HG03460 (cell line): ENCODE results near the gene ABHD12B.
"Not testable (repeated sequence)": the region's sequence is repeated elsewhere in the genome, so short reads cannot be mapped to it uniquely, and the experiment has no call there.

Experiments
- ATAC-seq: cut with Tn5 transposase; IDR thresholded peaks from one replicate; pipeline ENCODE4 v1.9.1; 2021; ENCODE audit not compliant: unreplicated experiment

The ABHD12B gene

DNA sequence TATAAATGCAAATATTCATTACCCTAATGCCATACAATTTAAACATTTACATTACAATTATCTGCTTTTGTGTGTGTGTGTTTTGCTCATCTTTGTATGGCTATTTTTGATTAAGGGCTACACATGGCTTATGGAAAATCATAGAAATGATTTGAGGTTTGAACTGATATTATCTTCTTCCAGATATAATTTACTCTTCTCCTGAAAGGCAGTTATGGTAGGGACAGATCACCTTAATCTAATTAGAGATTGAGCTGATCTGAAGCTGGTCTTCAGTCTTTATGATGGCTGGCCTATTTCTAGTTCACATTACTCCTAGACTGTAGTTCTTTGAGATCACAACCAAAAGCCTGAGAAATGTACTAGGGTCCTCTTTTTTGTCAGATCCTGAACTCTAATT is 15.6 kb downstream of the ABHD12B start:
- no peak for ATAC-seq

DNA sequence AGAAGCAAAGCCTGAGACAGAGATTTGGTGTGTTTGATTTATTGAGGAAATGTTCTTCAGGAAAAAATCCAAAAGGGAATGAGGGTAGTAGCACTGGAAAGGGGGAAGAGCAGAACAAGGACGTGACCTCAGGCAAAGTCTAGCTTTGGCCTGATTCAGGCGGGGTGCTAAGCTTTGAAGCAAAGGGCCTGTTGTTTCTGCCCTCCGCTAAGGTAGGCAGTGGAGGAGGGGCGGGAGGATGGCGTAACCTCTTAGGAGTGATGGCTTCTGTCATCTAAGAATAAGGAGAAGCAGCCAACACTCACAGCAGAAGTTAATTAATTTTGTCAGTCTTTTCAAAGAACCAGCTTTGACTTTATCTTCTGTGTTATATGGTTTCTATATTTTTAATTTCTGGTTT is 20.4 kb downstream of the ABHD12B start:
- no peak for ATAC-seq

DNA sequence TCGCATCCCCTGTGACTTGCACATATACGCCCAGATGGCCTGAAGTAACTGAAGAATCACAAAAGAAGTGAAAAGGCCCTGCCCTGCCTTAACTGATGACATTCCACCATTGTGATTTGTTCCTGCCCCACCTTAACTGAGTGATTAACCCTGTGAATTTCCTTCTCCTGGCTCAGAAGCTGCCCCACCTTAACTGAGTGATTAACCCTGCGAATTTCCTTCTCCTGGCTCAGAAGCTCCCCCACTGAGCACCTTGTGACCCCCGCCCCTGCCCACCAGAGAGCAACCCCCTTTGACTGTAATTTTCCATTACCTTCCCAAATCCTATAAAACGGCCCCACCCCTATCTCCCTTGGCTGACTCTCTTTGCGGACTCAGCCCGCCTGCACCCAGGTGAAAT is 24.6 kb downstream of the ABHD12B start:
- ATAC-seq = not testable (repeated sequence)

DNA sequence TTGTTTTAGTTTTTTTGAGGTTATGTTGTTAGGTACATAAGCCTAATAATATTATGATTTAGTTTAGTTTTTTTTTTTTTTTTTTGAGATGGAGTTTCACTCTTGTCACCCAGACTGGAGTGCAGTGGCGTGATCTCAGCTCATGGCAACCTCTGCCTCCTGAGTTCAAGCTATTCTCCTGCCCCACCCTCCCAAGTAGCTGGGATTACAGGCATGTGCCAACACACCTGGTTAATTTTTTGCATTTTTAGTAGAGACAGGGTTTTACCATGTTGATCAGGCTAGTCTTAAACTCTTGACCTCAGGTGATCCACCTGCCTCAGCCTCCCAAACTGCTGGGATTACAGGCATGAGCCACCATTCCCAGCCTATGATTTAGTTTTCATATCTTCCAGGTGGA is 25.2 kb downstream of the ABHD12B start:
- ATAC-seq = not testable (repeated sequence)

DNA sequence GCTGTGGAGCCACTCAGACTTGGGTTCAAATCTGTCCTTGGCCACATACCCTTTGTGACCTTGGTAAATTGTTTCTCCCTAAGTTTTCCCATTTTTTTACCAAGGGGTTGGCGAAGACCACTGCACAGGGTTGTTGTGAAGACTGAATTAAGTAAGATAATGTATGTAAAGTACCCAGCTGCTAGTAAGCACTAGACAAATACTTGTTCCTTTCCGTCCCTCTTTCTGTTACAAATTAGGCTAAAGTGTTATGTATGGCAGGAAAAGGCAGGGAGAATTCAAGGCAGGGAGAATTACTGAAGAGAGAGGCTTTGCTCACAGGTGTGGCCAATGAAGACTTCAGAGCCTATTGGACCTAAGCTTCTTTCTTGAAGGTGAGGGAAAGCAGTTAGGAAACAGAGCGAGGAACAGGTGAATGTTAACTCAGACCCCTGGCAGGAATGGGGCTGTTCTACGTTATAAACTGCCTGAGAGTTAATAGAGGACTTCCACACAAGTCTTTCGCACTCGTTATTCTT is 25.9 kb downstream of the ABHD12B start:
- ATAC-seq = no peak

DNA sequence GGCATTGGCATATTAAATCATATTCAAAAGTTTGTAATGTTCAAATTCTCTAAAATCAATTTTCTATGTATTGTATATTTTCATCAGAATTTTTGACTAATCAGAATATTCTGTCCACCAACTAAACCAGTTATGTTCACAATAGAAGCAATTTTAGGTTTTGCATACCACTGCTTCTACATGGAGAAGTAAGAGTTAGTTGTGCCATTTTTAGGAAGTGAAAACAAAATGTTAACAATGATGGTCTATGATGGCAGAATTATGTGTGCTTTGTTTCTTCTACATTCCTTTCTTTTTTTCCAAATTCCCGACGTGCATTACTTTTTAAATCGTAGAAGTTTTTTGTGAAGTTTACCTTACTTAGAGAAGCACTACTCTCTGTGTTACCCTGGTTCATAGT is 29.5 kb downstream of the ABHD12B start:
- no peak for ATAC-seq

DNA sequence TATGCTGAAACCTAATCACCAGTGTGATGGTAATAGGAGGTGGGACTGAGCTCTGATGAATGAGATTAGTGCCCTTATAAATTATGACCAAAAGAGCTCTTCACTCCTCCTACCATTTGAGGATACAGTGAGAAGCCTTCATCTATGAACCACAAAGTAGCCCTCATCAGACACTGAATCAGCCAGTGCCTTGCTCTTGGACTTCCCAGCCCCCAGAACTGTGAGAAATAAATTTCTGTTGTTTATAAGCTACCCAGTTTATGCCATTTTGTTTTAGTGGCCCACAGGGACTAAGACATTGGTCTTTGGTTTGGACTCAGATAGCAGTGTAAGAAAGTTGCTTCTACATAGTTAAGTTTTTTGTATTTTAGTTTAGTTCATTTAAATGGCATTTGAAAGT is 32.9 kb downstream of the ABHD12B start:
- ATAC-seq = no peak

DNA sequence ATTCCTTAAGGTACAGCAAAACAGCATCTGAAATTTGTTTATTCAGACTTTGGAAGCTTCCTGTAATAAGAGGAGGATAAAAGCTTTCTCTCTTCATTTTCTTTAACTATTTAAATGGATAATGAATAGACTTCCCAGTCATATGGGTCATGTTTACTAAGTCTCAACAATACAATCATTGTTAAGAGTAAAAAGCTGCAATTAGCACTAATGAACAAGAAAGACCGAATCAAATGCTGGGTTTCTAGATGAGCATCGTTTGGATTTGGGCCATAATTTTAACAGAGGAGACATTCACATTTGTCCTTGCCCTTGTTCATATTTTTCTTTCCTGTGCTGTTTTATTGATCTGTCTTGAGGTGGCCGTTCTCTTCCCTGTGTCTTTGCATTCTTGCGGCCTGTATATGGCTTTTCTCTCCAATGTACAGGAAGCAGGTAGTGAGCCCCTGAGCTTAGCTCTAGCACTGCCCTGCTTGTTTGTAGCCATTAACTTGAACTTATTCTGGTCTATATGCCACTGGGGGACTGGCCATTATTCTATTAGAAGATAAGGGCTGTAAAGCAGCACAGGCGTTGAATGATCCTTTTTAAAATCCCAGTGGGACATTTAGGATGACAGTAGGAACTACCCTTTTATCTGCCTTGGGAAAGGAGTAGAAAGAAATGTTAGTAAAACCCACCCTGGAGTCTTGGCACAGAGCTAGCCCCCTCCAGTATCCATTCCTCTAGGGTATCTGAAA is 34.6 kb downstream of the ABHD12B start:
- ATAC-seq = no peak

DNA sequence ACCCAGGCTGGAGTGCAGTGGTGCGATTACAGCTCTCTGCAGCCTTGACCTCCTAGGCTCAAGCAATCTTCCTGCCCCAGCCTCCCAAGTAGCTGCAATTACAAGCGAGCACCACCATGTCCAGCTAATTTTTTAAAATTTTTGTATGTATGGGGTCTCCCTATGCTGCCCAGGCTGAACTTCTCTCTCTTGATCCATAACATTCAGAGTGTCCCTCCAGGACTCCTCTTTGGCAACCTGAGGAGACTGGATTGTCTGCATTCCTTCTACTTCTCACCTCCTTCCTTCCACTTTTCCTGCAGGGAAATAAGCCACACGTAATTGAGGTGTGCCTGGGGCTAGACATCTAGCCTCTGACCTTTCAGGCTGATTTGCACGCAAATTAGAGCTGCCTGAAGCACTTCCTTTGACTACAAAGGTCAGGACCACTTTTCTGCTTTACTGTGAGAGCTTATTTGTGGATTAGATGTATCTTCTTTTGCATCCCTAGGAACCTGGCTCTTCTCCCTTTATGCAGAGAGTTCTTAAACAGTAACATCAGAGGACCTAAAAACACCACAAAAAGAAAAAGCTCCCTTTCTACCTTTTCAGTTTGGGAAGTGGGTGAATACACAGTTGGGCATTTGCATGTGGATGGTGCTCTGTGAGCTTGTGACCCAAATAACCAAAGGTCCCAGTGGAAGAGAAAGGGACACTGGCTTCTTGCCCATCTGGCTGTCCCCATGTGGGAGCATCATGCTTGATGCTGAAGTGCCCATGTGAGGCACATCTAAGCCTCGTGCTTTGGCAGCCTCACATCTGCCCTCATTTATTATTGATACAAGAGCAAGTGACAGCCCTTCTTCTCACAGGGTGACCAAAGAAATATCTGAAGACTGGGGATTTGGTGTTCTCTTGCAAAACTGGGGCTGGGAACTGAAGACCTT is 38.9 kb downstream of the ABHD12B start:
- ATAC-seq = no peak

DNA sequence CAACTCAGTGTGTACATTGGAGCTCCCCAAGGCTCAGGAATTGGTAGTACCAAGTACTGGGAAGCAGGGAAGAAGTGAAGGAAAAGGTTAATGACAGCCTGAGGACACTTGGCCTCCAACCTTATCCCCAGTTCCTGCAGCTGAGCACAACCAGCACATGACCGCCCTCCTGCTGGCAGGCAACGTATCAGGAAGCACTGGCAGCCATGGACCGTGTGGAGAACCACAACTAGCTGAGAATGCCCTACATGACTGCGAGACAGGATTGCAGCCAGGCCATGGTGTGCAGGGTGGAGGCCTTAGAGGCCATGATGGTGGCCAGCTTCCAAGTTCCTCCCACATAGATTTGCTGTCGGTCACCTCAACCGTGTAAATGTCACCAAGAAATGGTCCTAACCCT is 45.6 kb downstream of the ABHD12B start:
- no peak for ATAC-seq

DNA sequence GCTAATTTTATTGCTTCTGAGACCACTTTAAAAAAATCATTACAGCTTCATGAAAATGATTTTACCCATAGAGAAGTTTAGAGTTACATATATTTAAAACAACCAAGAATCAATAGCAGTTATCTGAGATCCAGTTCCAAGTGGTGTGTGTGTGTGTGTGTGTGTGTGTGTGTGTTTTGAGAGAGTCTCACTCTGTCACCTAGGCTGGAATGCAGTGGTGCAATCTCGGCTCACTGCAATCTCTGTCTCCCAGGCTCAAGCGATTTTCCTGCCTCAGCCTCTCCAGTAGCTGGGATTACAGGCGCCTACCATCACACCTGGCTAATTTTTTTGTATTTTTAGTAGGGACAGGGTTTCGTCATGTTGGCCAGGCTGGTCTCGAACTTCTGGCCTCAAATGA is 47.7 kb downstream of the ABHD12B start:
- not testable (repeated sequence) for ATAC-seq

DNA sequence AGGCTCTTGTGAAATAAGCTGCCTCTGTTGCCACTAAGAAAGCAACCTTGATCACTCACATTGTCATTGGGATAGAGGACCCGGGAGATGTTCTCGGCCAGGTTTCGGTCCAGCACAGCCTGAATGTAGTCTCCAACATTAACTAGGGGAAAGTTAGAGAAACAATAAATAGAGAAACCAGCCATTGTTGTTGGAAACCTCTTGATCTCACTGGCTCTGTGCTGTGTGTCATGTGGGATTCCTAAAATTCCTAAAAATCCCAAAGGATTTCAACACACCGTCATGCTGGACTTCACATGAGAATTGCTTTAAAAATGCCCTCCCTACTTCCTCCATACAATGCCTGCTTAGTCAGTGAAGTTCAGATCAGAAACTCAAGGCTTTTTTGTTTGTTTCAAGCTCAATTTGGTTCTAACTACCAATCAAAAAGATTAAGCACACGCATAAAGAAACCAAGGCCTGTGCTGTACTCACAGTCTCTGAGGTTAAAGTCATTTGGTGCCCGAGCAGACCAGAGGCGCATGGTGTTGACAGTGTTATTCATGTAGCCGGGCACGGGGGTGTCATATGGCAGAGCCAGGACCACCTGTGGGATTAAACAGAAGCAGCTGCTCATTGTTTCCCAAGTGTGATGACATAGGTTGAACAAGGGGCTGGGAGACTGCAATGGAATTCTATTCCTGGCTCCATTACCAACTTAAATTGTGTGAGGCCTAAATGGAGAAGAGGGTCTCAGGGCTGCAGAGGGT is 48.8 kb downstream of the ABHD12B start:
- no peak for ATAC-seq

DNA sequence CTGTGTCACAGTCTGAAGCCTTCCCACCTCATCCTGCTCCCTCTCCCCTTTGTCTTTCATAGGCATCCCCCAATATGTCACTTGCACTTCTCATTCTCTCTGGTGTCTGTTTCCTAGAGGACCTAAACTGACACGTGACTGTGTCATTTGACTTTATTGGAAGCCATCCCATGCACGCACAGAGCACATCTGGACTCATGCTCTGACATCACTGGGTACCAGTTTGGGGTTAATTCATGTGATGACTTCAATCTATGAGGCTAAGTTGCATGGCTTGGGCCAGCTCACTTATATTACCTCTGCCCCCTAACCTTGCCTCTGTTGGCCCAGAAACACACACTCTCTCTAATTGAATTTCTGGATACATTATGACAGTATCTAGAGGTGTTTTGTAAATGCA is 51.0 kb downstream of the ABHD12B start:
- no peak for ATAC-seq

DNA sequence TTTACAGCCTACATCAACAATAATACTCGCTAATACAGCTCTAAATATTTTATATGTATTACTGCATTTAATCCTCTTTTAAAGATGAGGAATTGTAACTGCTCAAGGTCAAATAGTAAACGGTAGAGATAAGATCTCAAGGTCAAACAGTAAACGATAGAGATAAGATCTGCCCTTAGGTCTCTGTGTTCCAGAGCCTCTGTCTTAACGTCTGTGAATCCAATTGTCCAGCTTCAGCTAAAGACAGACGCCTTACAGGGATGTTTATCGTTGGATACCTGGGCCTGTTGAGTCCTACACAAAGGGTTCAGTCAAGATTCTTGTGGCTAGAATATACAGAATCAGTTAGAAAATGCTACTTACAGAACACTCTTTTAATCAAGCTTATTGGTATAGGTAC is 52.4 kb downstream of the ABHD12B start:
- ATAC-seq = no peak

DNA sequence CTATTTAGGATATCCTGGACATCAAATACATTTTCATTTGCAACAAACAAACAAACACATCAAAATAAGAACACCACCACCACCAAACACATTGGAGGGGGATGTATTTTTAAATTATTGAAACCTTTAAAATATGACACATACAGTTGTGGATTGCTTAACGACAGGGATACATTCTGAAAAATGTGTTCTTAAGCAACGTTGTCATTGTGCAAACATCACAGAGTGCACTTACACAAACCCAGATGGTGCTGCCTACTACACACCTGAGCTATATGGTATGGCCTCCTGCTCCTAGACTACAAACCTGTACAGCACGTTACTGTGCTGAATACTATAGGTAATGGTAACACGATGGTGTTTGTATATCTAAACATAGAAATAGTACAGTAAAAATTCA is 53.0 kb downstream of the ABHD12B start:
- ATAC-seq = no peak

DNA sequence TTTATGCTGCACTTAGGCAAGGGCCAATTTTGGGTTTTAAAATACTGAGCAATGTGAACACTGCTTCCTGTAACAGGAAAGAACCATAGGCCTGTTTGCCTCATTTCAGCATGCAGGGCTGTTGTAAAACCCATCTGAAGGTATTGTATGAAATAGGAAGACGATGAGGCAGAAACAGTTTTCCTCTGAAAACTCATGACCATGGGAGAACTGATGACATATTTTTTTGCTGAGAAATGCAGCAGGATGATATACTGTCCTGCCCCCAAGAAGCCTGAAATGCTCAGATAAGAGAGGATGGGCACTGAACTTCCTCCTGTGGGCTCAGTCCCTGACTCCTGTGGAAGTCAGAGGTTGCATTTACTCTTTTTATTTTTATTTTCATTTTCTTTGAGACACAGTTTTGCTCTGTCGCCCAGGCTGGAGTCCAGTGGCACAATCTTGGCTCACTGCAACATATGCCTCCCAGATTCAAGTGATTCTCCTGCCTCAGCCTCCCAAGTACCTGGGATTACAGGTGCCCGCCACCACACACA is 55.1 kb downstream of the ABHD12B start:
- no peak for ATAC-seq

DNA sequence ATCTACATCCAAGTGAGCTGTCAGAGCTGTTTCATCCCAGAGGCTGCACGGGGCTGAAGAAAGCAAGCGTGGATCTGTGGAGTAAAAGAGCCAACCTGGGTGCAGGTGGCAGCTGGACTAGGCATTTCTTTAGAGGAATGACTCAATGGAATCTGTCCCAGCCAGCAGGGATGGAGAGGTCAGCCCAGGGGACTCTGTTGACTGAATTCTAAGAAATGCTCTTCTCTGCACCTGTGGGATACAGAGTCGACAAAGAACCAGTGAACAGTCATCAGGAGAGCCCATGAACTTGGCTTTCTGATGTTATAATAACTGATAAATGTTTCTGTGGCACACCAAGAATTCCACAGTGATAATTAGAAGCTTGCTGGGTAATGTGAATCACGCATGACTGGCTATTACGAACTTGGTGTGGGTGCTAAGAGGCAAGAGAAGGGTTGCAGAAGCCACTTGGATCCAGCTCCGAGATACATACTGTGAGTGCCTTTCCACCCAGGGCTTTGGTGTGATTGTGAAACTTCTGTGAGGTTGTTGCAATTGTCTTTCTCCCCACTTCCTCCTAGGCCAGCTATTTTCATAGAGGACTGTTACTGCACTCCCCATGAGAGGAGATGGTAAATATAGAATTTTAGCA is 56.3 kb downstream of the ABHD12B start:
- no peak for ATAC-seq

DNA sequence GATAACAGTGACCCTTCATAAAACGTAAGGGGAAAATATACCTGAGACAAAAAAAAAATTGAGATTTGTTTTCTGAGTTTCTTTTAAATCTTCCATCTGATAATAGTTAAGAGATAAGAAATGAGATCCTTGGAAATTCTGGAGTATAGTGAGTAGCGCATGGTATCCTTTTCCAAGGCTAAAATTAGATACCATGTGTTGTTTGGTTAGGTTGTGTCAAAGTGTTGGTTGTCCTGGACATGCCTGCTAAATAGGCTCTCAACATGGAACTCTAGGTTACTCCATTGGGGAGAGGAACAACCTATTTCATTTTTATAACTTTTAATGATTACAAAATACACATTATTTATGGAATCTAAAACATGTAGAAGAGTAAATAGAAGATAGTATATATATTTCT is 57.7 kb downstream of the ABHD12B start:
- ATAC-seq = no peak

DNA sequence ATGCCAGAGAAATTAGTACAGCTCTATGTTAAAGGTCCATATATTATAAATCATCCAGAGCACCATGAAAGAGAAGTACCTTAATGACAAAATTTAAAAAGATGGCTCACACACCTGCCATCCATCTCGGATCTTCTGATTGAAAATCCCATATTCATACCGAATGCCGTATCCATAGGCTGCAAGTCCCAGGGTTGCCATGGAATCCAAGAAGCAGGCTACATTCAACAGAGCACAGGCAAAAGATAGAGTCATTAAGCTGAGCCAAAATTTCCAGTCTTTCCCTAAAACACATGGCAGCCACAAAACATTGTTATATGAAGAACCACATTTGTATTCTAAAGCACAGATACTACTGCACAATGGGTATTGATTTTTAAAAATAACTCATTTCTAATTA is 59.7 kb downstream of the ABHD12B start:
- no peak for ATAC-seq

DNA sequence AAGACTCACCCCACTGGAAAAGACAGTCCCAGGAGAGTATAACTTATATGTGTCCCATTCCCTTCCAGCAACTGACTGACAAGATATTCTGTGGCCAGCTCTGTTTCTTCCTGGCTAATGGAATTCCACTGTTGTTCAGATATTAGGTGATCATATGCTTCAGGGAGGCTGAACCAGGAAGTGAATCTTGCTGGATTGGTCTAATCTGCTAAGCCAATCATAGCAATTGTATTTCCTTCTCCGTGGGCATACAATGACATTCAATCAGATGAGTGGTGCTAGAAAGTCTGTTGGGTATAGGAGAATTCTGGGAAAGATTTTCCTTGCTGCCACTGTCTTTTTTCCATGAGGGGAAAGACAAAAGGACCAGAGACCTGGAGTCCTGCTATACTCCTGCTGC is 60.3 kb downstream of the ABHD12B start:
- no peak for ATAC-seq
